Inflammatory macrophage treated with lipopolysaccharide for 4 hours (primary cell): ENCODE data around the gene GJD3.

Source experiments
- DNase-seq: peaks from one replicate; pipeline ENCODE4 v3.0.0-alpha.2; 2020

GJD3 gene

GRCh38 chr17:40338941-40339649 lies 25.4 kb downstream of the GJD3 start:
- DNase-seq, result no peak

DNA sequence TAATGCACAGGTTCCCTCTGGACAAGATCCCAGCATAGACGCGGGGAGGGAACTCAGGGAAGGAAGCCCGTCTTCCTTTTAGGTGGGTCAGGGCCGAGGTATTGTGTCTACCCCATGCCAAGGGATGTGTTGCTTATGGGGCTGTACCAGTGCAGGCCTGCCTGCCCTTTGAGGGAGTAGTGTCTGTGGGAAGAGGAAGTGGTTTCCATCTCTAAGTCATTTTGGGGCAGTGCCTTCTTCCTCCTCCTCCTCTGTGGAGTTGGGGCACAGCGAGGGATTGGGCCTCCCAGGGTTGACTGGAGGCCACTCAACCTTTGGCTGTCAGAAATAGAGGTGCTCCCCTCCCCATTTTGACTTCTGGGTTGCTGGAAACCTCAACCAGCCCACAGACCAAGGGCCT lies 26.5 kb downstream of the GJD3 start:
- DNase-seq, result peak; percentile 44

- DNase-seq, result no peak
Observed at GRCh38 chr17:40337351-40337750, 27.2 kb downstream of the GJD3 start.

DNA sequence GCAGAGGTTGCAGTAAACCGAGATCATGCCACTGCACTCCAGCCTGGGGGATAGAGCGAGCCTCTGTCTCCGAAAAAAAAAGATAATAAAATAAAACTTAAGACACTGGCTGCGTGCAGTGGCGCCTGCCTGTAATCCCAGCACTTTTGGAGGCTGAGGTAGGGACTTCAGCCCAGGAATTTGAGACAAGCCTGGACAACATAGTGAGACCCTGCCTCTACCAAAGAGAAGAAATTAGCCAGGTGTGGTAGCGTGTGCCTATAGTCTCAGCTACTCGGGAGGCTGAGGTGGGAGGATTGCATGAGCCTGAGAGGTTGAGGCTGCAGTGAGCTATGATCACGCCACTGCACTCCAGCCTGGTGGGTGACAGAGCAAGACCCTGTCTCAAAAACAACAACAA lies 28.9 kb downstream of the GJD3 start:
- no peak for DNase-seq

DNA sequence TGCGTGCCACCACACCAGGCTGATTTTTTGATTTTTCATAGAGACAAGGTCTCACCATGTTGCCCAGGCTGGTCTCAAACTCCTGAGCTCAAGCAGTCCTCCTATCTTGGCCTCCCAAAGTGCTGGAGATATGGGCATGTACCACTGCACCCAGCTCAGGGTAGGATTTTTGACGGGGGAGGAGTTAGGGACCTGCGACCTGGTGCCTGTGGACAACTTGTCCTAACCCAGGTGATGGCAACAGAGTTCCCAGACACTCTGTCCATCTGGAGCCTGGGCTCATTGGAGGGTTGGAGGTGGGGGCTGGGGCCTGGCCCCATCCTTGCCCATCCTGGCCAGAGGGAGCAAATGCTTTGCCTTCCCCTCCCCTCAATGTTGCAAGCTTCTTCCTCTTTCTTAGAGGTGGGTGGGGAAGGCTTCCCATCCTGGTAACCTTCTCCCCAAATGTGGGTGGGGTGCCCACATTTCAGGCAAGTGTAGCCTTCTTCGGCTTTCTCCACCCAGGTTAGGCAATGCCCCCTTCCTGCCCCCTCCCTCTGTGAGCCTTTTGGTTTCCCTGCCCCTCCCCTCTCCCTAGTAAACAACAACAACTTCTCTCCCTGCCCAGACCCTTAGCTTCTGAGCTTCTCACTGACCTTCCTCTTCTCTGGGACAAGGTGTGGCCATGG lies 30.6 kb downstream of the GJD3 start:
- DNase-seq, result peak; percentile 79

DNA sequence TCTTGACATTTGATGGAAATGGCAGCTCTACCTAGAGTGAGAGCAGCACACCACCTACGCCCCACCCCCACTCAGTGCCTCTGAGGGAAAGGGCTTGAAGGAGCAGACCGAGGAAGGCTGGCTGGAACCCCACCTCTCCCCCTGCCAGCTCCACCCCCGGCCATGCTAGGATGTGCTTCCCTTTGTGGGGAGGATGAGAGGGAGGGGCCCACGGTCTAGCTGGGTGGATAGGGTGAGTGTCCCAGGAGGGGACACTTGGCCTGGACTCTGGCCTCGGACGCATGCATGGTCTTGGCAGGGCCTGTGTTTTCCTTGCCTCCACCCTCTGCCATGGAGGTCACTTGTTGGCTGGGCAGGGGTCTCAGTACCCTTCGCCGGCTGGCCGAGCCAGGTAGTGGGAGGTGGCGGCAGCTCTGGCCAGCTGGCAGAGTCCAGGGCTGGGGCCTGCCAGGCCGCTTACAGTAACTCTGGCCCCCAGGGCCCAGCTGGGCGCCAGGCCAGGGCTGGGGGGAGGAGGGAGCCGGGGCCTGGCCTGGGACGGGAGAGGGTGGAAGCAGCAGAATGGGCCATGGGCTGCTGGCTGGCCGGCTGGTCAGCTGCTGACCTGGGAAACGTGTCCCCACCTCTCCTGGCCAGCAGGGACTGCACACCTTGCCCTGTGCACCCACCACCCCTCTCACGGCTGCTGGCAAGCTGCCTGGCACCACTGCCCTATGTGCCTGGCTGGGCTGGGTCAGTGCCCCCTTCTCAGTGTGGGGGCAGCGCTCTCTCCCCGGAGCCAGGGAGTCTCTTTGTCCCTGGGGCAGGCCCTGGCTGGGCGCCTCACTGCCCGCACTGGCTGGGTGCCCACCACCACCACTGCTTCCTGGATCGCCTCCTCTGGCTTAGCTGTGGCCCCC lies 32.5 kb downstream of the GJD3 start:
- no peak for DNase-seq

- no peak for DNase-seq
Observed at GRCh38 chr17:40330850-40331470, 33.6 kb downstream of the GJD3 start.

- DNase-seq, result peak; percentile 66
Observed at GRCh38 chr17:40329839-40330794, 34.4 kb downstream of the GJD3 start.

DNA sequence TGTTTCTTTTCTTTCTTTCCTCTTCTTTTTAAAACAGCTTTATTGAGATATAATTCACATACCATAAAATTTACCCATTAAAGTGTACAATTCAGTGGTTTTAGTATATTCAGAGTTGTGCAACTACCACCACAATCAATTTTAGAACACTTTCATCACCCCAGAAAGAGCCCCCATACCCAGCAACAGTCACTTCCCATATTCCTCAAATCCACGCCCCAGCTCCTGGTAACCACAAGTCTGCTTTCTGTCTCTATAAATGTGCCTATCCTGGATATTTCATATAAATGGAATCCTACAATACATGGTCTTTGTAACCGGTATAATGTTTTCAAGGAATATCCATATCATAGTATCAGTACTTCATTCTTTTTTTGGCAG lies 36.2 kb downstream of the GJD3 start:
- DNase-seq, result no peak

GRCh38 chr17:40327735-40328385 lies 36.7 kb downstream of the GJD3 start:
- no peak for DNase-seq

- no peak for DNase-seq
Observed at GRCh38 chr17:40327244-40327729, 37.2 kb downstream of the GJD3 start.

DNA sequence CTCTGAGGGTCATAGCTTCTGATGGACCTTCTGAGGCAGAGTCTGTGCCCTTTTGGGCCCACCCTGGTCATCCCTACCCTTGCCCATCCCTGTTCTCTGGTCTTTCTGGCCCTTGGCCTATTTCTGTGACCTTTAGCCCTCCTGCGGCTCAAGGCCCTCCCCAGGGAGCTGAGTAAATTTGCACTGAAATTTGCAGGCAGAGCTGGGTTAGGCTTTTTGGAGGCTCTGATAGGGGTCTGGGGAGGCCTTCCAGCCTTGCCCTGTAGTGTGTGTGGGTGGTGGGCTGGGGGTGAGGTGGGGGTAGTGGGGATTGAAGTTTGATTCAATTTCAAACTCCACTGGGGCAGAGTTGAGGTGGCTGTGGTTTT lies 37.7 kb downstream of the GJD3 start:
- DNase-seq, result no peak

GRCh38 chr17:40326014-40326831 lies 38.3 kb downstream of the GJD3 start:
- DNase-seq, result peak; percentile 27

DNA sequence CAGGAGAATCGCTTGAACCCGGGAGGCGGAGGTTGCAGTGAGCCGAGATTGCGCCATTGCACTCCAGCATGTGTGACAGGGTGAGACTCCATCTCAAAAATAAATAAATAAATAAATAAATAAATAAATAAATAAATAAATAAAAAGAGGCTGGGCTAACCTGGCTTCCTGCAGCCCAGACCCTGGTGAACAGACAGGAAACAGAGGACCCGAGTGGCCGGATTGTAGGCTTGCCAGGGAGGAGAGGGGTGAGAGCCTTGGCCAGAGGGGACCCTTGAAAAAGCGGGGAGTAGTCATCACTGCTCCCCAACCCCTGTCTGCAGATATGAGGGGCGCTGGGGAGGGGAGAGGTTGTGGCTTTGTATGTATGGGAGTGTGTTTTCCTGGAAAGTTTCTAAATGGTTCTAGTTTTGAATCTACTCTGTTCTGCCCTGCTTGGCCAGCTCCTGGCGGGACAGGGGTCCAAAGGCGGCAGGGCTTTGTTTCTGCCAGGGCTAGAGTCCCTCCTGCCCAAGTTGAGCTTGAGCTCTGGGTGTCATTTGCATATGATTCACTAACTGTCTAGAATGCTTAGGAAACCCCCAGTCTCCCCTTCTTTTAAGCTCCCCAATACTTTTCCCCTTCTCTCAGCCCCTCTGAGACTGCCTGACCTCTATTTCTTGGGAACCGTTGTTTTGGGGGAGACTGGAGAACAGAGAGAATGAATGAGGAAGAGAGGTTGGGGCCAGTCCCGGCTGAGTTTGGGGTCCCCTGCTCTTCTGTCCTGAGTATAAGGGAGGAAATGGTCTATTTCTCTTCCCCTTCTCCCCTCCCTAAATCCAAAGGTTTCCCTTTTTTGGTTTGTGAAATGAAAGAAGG lies 39.2 kb downstream of the GJD3 start:
- no peak for DNase-seq

DNA sequence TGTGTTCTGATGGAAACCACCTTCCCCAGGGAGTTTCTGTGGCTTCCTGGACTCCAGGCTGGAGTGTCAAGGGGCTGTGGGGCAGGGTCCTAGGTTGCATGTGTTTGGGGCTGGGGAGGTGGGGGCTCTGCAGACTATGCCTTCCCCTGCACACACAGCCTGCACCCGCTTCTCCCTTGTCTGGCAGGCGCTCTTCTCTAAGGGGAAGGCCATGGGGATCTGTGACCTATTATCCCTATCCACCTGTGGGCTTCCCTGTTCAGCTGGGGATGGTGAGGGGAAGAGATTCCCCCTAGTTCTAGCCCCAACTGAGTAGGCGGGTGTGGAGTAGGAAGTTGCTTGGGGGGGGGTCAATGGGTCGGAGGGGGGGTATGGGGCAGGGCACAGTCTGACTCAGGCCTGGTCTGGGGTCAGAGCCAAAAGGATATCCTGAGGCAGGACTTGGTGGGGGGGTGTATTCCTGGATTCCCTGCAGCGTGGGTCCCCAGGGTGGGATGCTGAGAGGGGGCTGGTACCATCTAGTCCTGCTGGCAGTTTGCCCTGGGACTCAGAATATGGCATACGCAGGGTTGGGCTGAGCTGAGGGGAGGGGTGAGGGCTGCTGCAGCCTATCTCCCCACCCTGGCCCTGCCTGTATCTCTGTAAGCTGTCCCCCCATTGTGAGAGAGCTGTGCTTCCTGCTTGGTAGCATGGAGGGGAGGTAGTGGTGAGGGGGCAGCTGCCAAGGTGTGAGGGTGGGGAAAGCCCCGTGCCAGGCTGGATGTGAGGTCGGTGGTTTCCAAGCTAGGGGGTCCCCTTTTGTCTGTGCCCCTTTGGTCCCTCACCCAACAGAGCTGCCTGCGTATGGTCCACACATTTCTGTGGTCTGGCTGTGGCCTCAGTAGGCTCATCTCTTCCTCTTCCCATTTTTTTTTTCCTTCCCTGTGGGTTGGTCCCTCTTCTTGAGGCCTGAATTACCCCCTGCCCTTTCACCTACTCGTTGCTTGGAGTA lies 40.9 kb downstream of the GJD3 start:
- DNase-seq, result peak; percentile 44

- DNase-seq, result peak; percentile 94
Observed at GRCh38 chr17:40322358-40323315, 41.9 kb downstream of the GJD3 start.

- DNase-seq, result no peak
Observed at GRCh38 chr17:40321961-40322357, 42.6 kb downstream of the GJD3 start.
